Measurements from ENCODE around the gene ANKRD66. TPM values are rescaled to one million over a fixed set of nuclear protein-coding genes. Genes with fewer than 3 reads are reported as not detected.

The ANKRD66 gene
- total RNA-seq, result not detected

GRCh38 chr6:46746696-46747095 is at the start of gene ANKRD66:
TSS of gene ANKRD66 (plus strand) at chr6:46746933. CDS start at chr6:46751949, 5,016 bp downstream.
- Mint-ChIP-seq H3K36me3 (ENCODE audit: insufficient read depth in 2 of 2) (no peaks in the 10 kb centered on the region), H3K4me3 (no peak within 1 kb of the TSS), H3K9me3 (peaks cover 0 to 1% of the 10 kb centered on the region in 2 donors), H3K4me1 (ENCODE audit: low read depth) (no peaks in the 10 kb centered on the region), H3K27ac (no peak within 1 kb of the TSS), H3K27me3 (ENCODE audit: low read depth) (peaks cover 19% of the 10 kb centered on the region)
- ATAC-seq (replicated peaks in 1 of 2) (no peak), DNase-seq (no peak)

GRCh38 chr6:46699970-46700369 is 46.8 kb upstream of the ANKRD66 start:
- no peak overlapping the region for H3K27ac Mint-ChIP-seq
- no peaks in the 10 kb centered on the region for H3K36me3 Mint-ChIP-seq (ENCODE audit: insufficient read depth in 2 of 2)
- DNase-seq, result no peak
- H3K27me3 Mint-ChIP-seq (ENCODE audit: low read depth), result peaks cover 15% of the 10 kb centered on the region
- H3K4me1 Mint-ChIP-seq (ENCODE audit: low read depth), result peaks cover 12% of the 10 kb centered on the region
- H3K9me3 Mint-ChIP-seq, result no peaks in the 10 kb centered on the region
- H3K4me3 Mint-ChIP-seq, result no peak overlapping the region
- ATAC-seq (replicated peaks in 1 of 2), result no peak

DNA sequence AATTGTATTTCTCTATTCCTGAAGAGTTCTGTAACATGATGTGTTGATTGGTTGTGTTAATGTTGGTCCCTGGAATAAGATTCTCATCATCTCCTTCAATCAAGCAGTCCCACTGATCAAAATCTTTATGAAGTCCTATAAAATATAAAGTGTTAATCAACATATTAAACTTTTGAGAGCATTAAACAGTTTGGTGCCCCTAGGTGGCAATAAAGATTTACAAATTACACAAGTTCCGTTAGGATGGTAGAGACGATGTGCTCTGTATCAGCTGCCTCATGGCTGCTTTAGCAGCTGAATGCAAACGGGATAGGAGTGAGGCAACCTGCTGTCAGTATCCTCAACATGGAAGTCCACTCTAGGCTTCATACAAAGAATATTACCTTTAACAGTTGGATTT is 42.2 kb upstream of the ANKRD66 start:
- Mint-ChIP-seq H3K4me3 (no peak overlapping the region), H3K9me3 (no peaks in the 10 kb centered on the region), H3K4me1 (ENCODE audit: low read depth) (peaks cover 3% of the 10 kb centered on the region), H3K27me3 (ENCODE audit: low read depth) (peaks cover 32% of the 10 kb centered on the region), H3K27ac (no peak overlapping the region), H3K36me3 (ENCODE audit: insufficient read depth in 2 of 2) (no peaks in the 10 kb centered on the region)
- no peak for ATAC-seq (replicated peaks in 1 of 2)
- DNase-seq, result no peak

- no peak overlapping the region for H3K27ac Mint-ChIP-seq
- DNase-seq (peak in 1 of 2 donors; percentile 5), ATAC-seq (replicated peaks in 1 of 2) (peak; percentile 34 to 60)
- no peaks in the 10 kb centered on the region for H3K4me1 Mint-ChIP-seq (ENCODE audit: low read depth)
- H3K36me3 Mint-ChIP-seq (ENCODE audit: insufficient read depth in 2 of 2), result no peaks in the 10 kb centered on the region
- H3K9me3 Mint-ChIP-seq, result no peaks in the 10 kb centered on the region
- no peak overlapping the region for H3K4me3 Mint-ChIP-seq
- H3K27me3 Mint-ChIP-seq (ENCODE audit: low read depth), result peaks cover 41% of the 10 kb centered on the region
Measured at GRCh38 chr6:46706464-46706863, 40.3 kb upstream of the ANKRD66 start.

DNA sequence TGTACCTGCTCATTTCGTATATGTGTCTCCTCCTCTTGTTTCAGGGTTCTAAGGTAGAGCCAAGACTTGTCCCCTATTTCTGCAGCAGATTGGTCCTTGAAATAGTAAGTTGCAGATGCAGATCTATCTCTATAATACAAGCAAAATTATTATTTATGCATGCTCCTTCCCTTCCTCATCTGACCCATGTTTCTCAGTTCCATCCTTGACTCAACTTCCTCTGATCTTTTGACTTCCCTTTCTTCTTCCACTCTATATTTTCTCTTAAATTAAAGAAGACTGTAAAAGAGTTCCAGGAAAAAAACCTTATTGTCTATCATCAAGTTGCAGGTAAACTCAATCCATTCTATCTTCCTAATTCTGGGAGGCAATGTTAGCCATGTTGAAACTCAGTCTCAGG is 35.2 kb upstream of the ANKRD66 start:
- DNase-seq, result no peak
- no peaks in the 10 kb centered on the region for H3K36me3 Mint-ChIP-seq (ENCODE audit: insufficient read depth in 2 of 2)
- peaks cover 36% of the 10 kb centered on the region for H3K27me3 Mint-ChIP-seq (ENCODE audit: low read depth)
- H3K4me3 Mint-ChIP-seq, result no peak overlapping the region
- no peak overlapping the region for H3K27ac Mint-ChIP-seq
- no peak for ATAC-seq (replicated peaks in 1 of 2)
- H3K4me1 Mint-ChIP-seq (ENCODE audit: low read depth), result no peaks in the 10 kb centered on the region
- no peaks in the 10 kb centered on the region for H3K9me3 Mint-ChIP-seq

DNA sequence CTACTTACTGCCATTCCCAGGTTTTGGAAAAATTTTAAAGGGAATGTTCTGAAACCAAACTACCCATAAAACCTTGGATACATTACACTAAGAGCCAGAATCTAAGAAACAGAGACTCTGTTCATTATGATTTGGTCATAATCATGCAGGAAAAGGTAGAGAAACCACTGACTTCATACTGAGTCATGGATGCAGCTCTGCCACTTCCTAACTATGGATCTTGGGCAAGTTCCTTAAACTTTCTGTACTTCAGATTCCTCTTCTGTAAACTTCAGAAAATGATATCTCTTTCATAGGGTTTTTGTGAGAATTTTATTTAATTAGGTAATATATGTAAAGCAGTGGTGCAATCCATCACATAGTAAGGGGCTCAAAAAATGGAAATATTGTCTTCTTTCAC is 31.6 kb upstream of the ANKRD66 start:
- Mint-ChIP-seq H3K9me3 (no peaks in the 10 kb centered on the region), H3K4me3 (no peak overlapping the region), H3K4me1 (ENCODE audit: low read depth) (peaks cover 7% of the 10 kb centered on the region), H3K27me3 (ENCODE audit: low read depth) (peaks cover 35% of the 10 kb centered on the region), H3K36me3 (ENCODE audit: insufficient read depth in 2 of 2) (no peaks in the 10 kb centered on the region), H3K27ac (no peak overlapping the region)
- no peak for ATAC-seq (replicated peaks in 1 of 2)
- DNase-seq, result no peak

DNA sequence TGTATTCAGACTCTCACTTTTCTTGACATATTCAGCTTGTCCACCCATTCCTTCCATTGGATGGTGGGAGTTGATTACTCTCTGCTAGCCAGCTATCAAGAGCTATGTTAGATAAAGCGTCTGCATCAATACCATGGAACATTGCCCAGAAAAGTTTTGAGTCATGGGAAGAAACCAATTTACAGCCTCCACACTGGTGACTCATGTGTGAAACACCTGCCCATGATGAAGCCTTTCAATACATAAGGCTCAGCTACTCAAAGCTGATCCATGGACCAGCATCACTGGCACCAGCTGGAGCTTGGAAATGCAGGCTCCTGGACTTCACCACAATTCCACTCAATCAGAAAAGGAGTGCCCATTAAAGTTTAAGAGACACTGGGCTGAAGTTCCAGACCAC is 27.6 kb upstream of the ANKRD66 start:
- ATAC-seq (replicated peaks in 1 of 2) (peak; percentile 62 to 85), DNase-seq (peak in 1 of 2 donors; percentile 4)
- H3K4me3 Mint-ChIP-seq, result no peak overlapping the region
- H3K27ac Mint-ChIP-seq, result no peak overlapping the region
- H3K9me3 Mint-ChIP-seq, result no peaks in the 10 kb centered on the region
- H3K4me1 Mint-ChIP-seq (ENCODE audit: low read depth), result peaks cover 7% of the 10 kb centered on the region
- H3K36me3 Mint-ChIP-seq (ENCODE audit: insufficient read depth in 2 of 2), result no peaks in the 10 kb centered on the region
- peaks cover 33% of the 10 kb centered on the region for H3K27me3 Mint-ChIP-seq (ENCODE audit: low read depth)

GRCh38 chr6:46720401-46720800 is 26.3 kb upstream of the ANKRD66 start:
- Mint-ChIP-seq H3K36me3 (ENCODE audit: insufficient read depth in 2 of 2) (no peaks in the 10 kb centered on the region), H3K4me3 (no peak overlapping the region), H3K27ac (no peak overlapping the region), H3K4me1 (ENCODE audit: low read depth) (peaks cover 7% of the 10 kb centered on the region), H3K27me3 (ENCODE audit: low read depth) (peaks cover 34% of the 10 kb centered on the region), H3K9me3 (no peaks in the 10 kb centered on the region)
- no peak for ATAC-seq (replicated peaks in 1 of 2)
- no peak for DNase-seq

- Mint-ChIP-seq H3K9me3 (no peaks in the 10 kb centered on the region), H3K4me1 (ENCODE audit: low read depth) (no peaks in the 10 kb centered on the region), H3K27me3 (ENCODE audit: low read depth) (peaks cover 80% of the 10 kb centered on the region), H3K36me3 (ENCODE audit: insufficient read depth in 2 of 2) (no peaks in the 10 kb centered on the region), H3K4me3 (no peak overlapping the region), H3K27ac (no peak overlapping the region)
- DNase-seq (no peak), ATAC-seq (replicated peaks in 1 of 2) (no peak)
Measured at GRCh38 chr6:46729787-46730326, 16.9 kb upstream of the ANKRD66 start.

- no peak for DNase-seq
- H3K4me3 Mint-ChIP-seq, result no peak overlapping the region
- peaks cover 83% of the 10 kb centered on the region for H3K27me3 Mint-ChIP-seq (ENCODE audit: low read depth)
- no peak overlapping the region for H3K27ac Mint-ChIP-seq
- ATAC-seq (replicated peaks in 1 of 2), result no peak
- no peaks in the 10 kb centered on the region for H3K9me3 Mint-ChIP-seq
- H3K36me3 Mint-ChIP-seq (ENCODE audit: insufficient read depth in 2 of 2), result no peaks in the 10 kb centered on the region
- no peaks in the 10 kb centered on the region for H3K4me1 Mint-ChIP-seq (ENCODE audit: low read depth)
Measured at GRCh38 chr6:46730921-46731461, 15.7 kb upstream of the ANKRD66 start.

GRCh38 chr6:46733341-46733801 is 13.4 kb upstream of the ANKRD66 start:
- Mint-ChIP-seq H3K27me3 (ENCODE audit: low read depth) (peaks cover 88% of the 10 kb centered on the region), H3K9me3 (no peaks in the 10 kb centered on the region)

GRCh38 chr6:46734867-46735719 is 11.6 kb upstream of the ANKRD66 start, which contains the start of gene PLA2G7:
TSS of gene PLA2G7 (minus strand) at chr6:46735375. CDS start at chr6:46722891, 12,484 bp downstream.
- ATAC-seq (replicated peaks in 1 of 2) (peak in 1 of 2 donors; percentile 42), DNase-seq (no peak)
- Mint-ChIP-seq H3K9me3 (no peaks in the 10 kb centered on the region), H3K27me3 (ENCODE audit: low read depth) (peaks cover 83% of the 10 kb centered on the region), H3K27ac (no peak within 1 kb of the TSS), H3K36me3 (ENCODE audit: insufficient read depth in 2 of 2) (no peaks in the 10 kb centered on the region), H3K4me1 (ENCODE audit: low read depth) (no peaks in the 10 kb centered on the region), H3K4me3 (peak within 1 kb of the TSS; percentile 38 to 48)

More at GRCh38 chr6:46733341-46733801, 13.4 kb upstream of the ANKRD66 start:
- no peak overlapping the region for H3K27ac Mint-ChIP-seq
- no peak for DNase-seq
- no peaks in the 10 kb centered on the region for H3K36me3 Mint-ChIP-seq (ENCODE audit: insufficient read depth in 2 of 2)
- ATAC-seq (replicated peaks in 1 of 2), result no peak
- H3K4me1 Mint-ChIP-seq (ENCODE audit: low read depth), result no peaks in the 10 kb centered on the region
- H3K4me3 Mint-ChIP-seq, result no peak overlapping the region

DNA sequence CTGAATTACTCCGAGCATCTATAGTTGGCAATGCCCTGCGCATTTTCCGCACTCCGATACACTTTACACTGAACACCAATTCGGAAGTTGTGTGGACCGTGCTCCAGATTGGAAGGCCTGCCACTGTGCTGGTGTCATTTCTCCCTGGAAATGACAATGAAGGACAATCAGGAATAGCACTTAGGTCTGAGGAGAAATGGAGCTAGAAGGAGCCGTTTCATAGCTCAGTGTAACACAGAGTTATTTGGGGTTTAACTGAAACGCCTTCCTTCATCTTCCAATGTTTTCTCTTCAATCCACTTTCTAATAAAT is 11.1 kb upstream of the ANKRD66 start:
- no peak overlapping the region for H3K27ac Mint-ChIP-seq
- no peak for DNase-seq
- H3K27me3 Mint-ChIP-seq (ENCODE audit: low read depth), result peaks cover 78% of the 10 kb centered on the region
- no peaks in the 10 kb centered on the region for H3K36me3 Mint-ChIP-seq (ENCODE audit: insufficient read depth in 2 of 2)
- no peaks in the 10 kb centered on the region for H3K9me3 Mint-ChIP-seq
- H3K4me1 Mint-ChIP-seq (ENCODE audit: low read depth), result no peaks in the 10 kb centered on the region
- peak overlapping the region in 1 of 2 donors; percentile 41 for H3K4me3 Mint-ChIP-seq
- no peak for ATAC-seq (replicated peaks in 1 of 2)

All from activated T-cell treated with anti-CD3 and anti-CD28 coated beads, Interleukin-2, amount 50 U/mL, for 72 hours (primary cell).